ENCODE data around the gene NCDN. TPM values are rescaled to one million over a fixed set of nuclear protein-coding genes. Genes with fewer than 3 reads are reported as not detected.

Gene NCDN
- total RNA-seq, result 65.6 TPM

DNA sequence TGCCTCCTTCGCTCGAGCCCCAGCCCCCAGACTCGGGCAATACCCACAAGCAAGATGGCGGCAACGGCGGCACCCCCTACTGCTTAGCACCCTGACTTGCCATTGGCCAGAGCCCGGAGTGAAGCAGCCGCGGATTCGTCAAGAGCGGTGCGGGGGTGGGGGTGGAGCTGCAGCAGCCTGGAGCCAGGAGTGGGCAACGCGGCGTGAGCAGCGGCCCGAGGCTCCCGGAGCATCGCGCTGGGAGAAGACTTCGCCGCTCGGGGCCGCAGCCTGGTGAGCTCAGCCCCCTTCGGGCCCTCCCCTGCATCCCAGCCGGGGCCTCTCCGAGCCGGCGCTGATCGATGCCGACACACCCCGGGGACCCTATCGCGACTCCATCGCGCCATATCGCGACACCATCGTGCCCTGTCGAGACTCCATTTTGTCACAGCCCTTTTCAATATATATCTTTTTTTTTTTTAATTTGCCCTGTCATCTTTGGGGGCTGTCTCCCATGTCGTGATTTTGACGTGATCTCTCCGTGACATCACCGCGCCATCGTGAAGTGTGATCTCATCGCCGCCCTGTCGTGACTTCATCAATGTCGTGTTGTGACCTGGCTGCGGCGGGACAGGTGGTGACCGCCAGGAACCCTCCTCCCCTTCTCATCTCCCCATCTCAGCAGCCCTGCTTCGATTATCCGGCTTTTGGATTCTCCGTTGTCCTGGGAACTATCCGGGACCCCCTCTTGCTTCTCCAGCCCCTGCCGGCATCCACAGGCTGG lies at the start of gene NCDN:
Gene NCDN, plus strand, starts transcription at position 189 of the 763 bp plus-strand sequence. Its CDS starts 392 bp downstream, at position 581.
- FAIRE-seq (peak; percentile 10), DNase-seq (ENCODE audit: low spot score in 2 of 2) (peak; percentile 91 to 92)

GRCh38 chr1:35507947-35508346 lies 49.7 kb upstream of the NCDN start:
- DNase-seq (ENCODE audit: low spot score in 2 of 2) (no peak), FAIRE-seq (no peak)

- DNase-seq (ENCODE audit: low spot score in 2 of 2), result no peak
- FAIRE-seq, result no peak
These were observed 48.0 kb upstream of the NCDN start for GRCh38 chr1:35509558-35509957.

DNA sequence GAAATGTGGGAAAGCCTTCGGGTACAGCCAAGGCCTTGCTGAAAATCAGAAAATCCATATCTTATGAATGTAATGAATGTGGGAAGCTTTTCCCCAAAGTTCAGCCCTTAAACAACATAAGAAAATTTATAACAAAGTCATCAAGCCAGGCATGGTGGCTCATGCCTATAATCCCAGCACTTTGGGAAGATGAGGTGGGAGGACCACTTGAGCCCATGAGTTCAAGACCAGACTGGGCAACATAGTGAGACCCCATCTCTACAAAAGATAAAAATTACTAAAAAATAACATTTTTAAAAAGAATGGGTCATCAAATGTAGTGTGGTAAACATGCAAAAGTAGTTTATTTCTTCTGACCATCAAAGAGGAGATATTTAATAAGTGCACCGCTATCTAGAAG lies 46.3 kb upstream of the NCDN start:
- DNase-seq (ENCODE audit: low spot score in 2 of 2) (no peak), FAIRE-seq (no peak)

DNA sequence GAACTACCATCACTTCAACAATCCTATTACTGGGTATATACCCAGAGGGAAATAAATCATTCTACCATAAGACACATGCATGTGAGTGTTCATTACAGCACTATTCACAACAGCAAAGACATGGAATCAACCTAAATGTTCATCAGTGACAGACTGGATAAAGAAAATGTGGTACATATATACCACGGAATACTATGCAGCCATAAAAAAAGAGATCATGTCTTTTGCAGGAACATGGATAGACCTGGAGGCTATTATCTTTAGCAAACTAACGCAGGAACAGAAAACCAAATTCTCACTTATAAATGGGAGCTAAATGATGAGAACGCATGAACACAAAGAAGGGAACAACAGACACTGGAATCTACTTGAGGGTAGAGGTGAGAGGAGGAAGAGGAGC lies 39.4 kb upstream of the NCDN start:
- no peak for DNase-seq (ENCODE audit: low spot score in 2 of 2)
- no peak for FAIRE-seq

DNA sequence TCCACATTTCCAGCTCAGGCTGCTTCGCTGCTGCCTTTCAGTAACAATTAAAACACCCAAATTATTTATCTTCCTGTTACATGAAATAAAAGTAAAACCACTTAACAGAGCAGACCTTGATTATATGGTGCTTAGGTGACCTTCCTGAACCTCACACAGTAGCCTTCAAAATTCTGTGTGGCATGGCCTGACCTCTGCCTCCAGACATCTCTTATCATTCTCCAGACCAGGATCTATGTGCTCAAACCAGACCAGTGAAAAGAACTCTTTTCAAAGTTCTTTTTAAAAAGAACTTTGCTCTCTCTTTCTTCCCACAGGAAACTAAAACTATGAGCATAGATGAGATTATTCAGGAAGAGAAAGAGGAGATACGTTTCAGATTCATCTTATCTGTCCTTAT lies 38.2 kb upstream of the NCDN start:
- FAIRE-seq (no peak), DNase-seq (ENCODE audit: low spot score in 2 of 2) (no peak)

DNA sequence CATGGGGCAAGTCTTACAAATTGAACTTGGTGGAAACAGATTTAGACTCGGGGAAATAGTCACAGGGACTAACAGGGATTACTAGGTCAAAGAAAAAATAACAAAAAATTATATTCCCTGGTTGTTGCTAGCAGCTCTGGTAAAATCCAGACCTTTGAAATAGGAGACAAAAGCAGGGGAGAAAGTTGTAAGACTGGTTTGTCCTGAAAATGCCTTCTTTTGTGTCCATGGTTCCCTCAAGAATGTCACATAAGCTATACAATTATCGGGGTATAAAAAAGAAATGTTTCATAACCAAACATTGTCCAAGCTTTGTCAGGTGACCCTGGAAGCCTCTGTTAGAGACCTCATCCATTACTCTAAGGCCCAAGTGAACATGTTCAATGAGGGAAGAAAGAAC lies 33.5 kb upstream of the NCDN start:
- FAIRE-seq (no peak), DNase-seq (ENCODE audit: low spot score in 2 of 2) (no peak)

DNA sequence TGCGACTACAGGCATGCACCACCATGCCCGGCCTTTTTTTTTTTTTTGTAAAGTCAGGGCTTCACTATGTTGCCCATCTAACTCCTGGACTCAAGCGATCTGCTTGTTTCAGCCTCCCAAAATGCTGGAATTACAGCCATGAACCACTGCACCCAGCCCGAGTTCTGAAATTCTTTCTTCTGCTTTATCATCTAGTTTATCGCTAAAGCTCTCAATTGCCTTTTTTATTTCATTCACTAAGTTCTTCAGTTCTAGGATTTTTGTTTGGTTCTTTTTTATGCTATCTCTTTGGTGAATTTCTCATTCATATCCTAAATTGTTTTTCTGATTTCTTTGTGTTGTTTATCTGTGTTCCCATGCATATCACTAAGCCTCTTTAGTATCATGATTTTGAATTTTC lies 27.4 kb upstream of the NCDN start:
- DNase-seq (ENCODE audit: low spot score in 2 of 2) (no peak), FAIRE-seq (no peak)

- DNase-seq (ENCODE audit: low spot score in 2 of 2) (no peak), FAIRE-seq (no peak)
These were observed 26.7 kb upstream of the NCDN start for GRCh38 chr1:35530946-35531345.

DNA sequence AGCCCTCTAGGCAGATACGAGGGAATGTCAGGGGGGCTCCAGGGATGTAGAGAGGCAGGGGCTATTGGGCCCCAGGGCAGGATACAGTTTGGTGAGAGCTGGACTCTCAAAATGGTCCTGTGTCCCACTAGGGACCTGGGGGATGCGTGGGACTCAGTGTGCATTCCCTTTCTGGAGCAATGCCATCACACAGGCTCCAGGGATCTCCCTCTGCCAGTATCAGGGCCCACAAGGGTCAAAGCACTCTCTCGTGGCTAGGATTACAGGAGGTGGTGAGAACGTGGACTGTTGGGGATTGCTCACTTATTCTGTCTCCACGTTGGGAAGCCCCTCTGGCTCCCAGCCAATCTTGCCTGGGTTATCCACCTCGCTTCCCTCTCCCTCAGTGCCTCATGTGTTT lies 26.2 kb upstream of the NCDN start:
- no peak for FAIRE-seq
- no peak for DNase-seq (ENCODE audit: low spot score in 2 of 2)

DNA sequence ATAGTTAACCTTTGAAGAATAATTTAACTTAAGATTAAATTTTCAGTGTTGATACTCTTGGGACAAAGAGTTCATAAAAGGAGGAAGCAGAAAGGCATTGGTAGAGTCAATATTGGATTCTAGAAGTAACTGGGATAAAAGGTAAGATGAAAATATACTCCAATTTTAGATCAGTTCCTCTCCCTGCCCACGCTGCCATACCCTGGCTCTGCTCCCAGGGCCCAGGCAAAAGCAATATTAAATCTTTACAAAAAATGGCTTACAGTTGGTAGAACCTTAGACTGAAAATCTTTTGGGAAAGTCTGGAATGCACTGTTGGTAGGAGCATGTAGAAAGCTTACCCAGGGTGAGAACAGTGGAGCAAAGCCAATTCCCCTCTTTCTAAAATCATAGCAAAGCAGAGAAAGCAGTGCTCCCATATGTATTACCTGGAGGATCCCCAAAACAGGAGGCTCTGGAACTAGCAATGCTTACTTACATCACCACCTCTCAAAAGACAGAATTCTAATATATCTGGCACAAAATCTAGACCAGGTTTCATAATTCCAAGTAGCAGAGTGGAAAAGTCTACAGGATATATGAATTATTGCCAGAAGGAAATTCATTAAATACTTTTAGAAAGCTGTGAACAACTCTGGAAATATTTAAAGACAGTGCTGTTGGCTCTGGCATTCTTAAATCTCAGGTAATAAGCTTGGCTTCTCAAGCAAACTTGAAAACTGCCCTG lies 24.9 kb upstream of the NCDN start:
- DNase-seq (ENCODE audit: low spot score in 2 of 2), result no peak

DNA sequence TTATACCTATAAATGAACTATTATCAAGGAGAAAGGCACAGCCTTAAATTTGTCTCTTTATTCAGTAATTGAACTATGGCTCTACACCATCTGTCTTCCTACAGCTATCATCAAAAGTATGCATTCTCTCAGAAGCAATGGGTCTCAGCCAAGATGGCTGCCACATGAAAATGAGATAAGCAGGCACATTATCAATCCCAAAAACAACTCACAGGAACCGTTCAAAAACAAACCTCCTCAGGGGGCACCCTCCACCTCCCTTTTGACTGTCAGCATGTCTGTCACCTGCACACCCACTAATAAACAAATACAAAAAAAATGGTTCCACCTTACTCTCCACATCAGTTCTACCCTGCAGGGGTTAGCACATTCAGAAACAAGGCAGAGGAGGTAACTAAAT lies 24.0 kb upstream of the NCDN start:
- FAIRE-seq, result no peak
- no peak for DNase-seq (ENCODE audit: low spot score in 2 of 2)

More for the DNA sequence above, 24.9 kb upstream of the NCDN start:
- no peak for FAIRE-seq

- FAIRE-seq (no peak), DNase-seq (ENCODE audit: low spot score in 2 of 2) (no peak)
These were observed 22.4 kb upstream of the NCDN start for GRCh38 chr1:35535243-35535642.

DNA sequence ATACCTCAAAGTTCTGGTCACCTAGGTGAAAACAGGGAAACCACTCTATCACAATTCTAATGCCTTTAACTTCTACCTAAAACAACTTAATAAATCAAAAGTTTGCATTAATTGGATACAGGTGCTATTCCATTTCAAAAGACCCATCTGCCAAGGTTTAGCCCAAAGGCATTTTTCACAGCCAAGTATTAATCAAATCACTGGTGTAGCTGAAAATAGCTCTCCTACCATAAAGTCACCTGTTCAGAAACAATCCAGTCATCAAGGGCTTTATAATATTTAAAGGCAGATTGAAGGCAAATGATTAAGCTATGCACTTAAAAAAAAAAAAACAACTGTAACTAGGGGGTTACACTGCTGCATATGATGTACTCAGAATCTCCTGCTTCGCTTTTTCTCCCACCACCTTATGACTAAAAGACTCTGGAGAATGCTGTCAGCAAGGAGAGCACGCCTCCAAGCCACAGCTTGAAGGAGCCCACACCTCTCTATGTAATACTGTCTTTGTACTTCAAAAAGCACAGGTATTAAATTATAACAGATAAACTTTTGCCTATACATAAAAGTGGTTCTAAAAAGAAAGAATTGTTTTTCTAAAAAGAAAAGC lies 20.9 kb upstream of the NCDN start:
- no peak for DNase-seq (ENCODE audit: low spot score in 2 of 2)
- no peak for FAIRE-seq

- FAIRE-seq, result no peak
- DNase-seq (ENCODE audit: low spot score in 2 of 2), result no peak
These were observed 19.8 kb upstream of the NCDN start for GRCh38 chr1:35537806-35538205.

GRCh38 chr1:35539073-35539823 lies 18.4 kb upstream of the NCDN start:
- no peak for DNase-seq (ENCODE audit: low spot score in 2 of 2)
- FAIRE-seq, result no peak

- FAIRE-seq (no peak), DNase-seq (ENCODE audit: low spot score in 2 of 2) (no peak)
These were observed 17.8 kb upstream of the NCDN start for GRCh38 chr1:35539824-35540261.

DNA sequence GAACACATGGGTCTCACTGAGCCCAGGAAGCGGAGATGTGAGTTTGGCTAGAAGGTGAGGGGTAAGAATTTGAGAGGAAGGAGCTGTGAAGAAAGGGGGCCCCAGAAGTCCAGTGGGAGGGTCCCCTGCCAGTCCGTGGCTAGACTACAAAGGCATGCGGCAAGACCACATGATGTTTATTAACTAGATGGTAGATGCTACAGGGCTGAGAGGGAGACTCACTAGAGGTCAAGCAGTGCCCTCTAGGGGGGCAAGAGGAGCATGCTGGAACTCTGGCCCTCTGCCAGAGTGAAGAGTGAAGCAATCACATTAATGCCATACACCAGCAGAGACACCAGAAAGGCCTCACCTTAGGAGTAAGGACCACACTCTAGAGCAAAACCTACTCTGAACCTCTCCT lies 12.6 kb upstream of the NCDN start:
- FAIRE-seq, result no peak
- DNase-seq (ENCODE audit: low spot score in 2 of 2), result peak in 1 of 2 donors; percentile 32

DNA sequence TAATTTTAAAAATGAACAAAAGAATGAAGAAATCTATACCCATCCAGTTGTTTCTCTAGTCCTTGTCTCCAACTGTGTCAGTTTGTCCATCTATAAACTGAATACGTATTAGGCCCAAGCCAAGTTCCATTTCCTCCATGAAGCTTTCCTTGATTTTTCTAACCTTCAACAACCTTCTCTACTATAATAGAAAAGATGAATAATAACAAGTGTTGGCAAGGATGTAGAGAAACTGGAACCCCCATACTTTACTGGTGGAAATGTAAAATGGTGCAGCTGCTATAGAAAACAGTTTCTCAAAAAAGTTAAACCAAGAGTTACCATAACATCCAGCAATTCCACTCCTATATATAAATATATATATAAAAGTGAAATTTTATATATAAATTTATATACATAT lies 11.0 kb upstream of the NCDN start:
- DNase-seq (ENCODE audit: low spot score in 2 of 2), result no peak
- no peak for FAIRE-seq

DNA sequence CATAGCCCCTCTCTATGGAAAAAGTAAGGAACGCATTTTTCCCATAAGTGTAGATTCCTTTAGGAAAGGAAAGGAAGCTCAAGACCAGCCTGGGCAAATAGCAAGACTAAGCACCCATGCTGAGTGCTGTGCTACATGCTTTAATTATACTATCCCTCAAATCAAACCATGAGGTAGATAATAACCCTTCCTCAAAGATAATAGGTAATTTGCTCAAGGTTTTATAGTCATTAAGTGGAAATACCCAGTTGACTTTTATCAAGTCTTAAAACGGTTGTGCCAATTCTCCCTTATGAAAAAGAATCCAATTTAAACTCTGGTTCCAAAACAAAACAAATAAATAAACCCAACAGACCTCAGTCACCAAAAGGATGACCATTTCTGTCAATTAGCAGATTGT lies 3.7 kb upstream of the NCDN start:
- FAIRE-seq (no peak), DNase-seq (ENCODE audit: low spot score in 2 of 2) (no peak)
